CD4-positive, alpha-beta T cell treated with Interleukin-15 for 4 hours (primary cell): ENCODE results near the gene UBE2R2.
A peak's percentile ranks its signal among the peaks of the same experiment; 100 is the strongest.
"Not testable (repeated sequence)": the region's sequence is repeated elsewhere in the genome, so short reads cannot be mapped to it uniquely, and the experiment has no call there.

Source experiments
- DNase-seq: peaks from one replicate; pipeline ENCODE4 v3.0.0-alpha.2; 2020; ENCODE audit warnings: low spot score

Gene UBE2R2

DNA sequence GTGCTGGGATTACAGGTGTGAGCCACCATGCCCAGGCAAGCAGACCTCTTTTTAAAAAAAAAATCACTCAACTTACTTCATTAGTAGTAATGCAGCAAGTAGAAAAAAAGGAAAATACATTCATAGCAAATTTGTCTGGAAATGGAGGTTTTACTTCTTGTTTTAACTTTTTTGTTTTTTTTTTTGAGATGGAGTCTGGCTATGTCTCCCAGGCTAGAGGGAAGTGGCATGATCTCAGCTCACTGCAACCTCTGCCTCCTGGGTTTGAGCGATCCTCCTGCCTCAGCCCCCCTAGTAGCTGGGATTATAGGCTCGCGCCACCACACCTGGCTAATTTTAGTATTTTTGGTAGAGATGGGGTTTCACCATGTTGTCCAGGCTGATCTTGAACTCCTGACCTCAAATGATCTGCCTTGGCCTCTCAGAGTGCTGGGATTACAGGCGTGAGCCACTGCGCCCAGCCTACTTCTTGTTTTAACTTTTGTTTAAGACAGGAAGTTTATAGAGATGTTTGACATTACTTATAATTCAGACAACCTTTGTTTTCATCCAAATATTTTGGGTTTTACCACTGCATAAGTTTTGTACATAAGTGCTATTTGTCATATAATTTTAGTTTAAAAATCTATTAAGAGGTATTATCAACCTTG, 26.5 kb downstream of the UBE2R2 start:
- no peak for DNase-seq

DNA sequence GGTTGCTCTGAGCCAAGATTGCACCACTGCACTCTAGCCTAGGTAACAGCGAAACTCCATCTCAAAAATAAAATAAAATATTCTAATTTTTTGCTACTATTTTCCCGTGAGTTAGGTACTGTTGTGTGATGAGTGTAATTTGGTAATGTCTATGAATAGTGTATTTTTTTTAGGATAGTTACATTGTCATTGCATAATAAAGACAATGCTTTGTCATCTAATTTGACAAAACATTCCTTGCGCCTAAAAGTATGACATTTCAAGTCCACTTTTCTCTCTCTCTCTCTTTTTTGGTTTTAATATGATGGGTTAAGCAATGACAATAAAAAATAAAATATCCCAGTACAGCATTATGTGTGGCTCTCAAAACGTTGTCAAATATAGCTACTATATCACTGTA, 29.3 kb downstream of the UBE2R2 start:
- DNase-seq: no peak

DNA sequence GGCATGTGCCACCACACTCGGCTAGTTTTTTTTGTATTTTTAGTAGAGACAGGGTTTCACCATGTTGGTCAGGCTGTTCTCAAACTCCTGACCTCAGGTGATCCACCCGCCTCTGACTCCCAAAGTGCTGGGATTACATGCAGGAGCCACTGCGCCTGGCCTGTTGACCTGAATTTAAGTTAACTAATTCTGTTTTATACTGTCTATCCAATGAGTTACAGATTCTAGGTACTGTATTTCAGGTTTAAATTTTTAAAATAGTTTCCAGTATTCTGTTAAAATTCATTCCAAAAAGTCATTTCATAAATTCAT, 30.9 kb downstream of the UBE2R2 start:
- not testable (repeated sequence) for DNase-seq

DNA sequence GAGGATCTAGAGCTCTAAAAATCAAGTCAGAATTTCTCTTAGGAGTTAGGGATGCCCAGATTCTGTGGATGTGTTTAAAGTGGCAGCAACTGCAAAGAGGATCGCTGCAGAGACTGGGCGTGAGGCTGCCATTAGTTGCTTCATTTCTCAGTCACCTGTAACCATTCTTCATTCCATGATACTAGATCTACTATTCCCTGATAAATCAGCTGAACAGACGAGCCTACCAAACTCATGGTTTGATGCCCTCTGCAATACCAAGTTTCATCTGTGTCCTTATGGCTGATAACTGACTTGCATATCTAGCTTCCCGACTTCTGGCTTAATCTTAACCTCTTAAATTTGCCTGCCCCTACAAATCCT, 33.3 kb downstream of the UBE2R2 start:
- no peak for DNase-seq

DNA sequence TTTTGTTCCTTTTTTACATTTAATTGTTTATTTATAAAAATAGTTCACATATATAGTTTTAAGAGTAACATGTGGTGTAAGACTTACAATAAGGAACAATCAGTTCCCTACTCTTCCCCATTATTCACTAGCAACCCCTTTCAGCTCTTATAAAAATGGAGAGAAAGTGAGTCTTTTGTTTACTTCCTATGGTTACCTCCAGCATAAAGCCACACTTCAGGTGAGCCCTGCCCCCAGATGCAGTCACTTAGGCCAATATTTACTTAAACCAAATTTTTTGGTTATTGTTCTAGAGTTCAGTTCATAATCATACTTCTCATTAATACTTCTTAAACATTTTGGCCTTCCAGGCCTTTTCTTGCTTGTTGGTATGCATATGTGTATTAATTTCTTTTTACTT, 33.7 kb downstream of the UBE2R2 start:
- no peak for DNase-seq

DNA sequence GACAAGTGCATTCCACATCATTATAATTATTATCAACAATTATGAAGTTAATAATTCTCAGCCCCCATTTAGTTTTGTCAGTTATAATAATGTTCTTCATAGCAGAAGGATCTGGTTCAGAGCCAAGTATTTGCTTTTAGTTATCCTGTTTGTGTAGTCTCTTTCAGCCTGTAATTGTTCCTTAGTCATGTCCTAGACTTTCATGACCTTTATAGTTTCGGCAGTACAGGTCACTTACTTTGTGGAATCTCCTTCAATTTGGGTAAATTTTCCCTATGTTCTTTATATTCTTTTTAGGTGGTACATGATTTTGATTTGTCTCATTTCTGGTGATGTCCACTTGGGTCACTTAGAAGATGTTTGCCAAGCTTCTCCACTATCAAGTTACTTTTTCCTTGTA, 34.3 kb downstream of the UBE2R2 start:
- no peak for DNase-seq

DNA sequence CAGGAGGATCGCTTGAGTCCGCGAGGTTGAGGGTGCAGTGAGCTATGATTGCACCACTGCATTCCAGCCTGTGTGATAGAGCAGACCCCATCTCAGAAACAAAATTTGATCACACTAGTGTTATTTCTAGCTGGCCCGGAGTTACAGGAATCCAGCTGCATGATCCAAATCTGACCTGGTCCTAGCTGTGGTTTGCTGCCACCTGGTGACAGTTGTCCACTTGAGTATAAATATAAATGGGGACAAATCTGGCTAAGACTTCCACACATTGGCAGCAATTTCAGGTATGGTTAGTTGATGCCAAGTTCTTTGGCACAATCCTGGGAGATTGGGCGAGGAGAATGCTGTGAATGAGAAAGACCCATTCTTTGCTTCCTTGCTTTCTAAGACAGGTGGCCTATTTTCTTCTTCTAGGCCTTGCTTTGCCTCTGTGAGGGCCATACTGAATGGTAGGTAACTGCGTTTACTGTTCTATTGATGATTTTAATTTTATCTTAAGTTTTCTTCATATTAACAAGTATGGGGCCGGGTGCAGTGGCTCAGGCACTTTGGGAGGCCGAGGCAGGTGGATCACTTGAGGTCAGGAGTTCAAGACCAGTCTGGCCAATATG, 35.4 kb downstream of the UBE2R2 start:
- DNase-seq: peak; percentile 62

DNA sequence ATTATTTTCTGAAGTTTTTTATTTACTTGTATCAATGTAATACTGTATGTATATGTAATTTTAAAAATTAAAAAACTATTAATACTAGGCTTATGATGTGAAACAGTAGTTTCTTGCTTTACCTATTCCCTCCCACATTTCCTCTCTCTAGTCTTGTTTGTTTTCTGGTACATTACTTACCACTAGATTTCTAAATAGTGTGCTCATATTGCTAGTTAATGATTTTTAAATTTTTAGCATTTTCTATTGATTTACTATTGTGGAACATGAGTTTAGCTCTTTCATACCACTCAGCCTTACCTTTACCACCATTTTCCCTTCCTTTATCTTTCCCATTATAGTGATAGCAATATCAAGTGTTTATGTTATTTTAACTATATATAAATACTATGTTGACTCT, 39.3 kb downstream of the UBE2R2 start:
- no peak for DNase-seq

DNA sequence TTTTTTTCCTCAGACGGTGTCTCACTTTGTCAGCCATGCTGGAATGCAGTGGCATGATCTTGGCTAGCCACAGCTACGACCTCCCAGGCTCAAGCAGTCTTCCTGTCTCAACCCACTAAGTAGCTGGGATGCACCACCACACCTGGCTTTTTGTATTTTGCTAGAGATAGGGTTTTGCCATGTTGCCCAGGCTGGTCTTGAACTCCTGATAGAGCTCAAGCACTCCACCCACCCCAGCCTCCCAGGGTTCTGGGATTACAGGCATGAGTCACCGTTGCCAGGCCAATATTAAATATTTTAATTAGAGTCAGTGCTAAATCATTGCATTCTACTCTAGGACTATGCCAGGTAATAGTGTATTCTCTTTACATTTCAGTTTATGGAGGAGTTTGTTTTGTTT, 41.5 kb downstream of the UBE2R2 start:
- DNase-seq: no peak

DNA sequence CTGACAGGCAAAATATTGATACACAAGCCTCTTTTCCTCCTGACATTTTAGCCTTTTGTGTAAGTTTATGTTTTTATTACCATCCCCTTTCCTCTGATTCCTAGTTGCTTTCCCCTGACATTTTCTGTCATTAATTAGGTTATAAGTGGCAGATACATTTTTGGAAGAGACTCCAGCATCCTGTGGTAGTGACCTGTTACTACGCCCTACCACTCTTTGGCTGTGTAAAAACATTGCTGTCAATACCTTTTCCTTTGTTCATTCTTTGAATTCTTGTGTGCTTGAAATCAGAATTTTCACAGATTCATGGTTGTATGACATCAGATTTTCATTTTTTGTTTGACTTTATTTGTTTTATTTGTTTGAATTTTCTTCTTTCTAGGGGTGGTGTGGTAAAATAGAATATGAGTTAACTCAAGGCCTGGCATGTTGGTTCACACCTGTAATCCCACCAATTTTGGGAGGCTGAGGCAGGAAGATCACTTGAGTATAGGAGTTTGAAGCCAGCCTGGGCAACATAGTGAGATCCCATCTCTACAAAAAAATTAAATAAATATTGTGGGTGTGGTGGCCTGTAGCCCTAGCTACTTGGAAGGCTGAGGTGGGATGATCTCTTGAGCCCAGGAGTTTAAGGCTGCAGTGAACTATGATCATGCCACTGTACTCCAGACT, 43.4 kb downstream of the UBE2R2 start:
- DNase-seq: no peak

DNA sequence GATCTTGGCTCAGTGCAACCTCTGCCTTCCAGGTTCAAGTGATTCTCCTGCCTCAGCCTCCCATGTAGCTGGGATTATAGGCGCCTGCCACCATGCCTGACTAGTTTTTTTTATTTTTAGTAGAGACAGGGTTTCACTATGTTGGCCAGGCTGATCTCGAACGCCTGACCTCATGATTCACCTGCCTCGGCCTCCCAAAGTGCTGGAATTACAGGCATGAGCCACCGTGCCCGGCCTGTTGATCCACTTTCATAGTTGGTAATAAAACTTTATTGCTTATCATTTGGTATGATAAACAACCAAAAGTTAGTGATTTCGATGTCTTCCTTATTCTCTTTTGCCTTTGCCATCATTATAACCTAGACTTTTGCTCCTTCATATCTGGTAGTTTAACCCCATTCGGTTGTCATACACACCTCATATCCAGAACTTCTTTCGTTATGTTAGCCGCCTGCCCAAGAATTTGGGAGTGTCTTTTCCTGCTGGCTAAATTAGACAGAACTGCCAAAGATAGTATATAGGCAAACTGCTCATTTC, 45.0 kb downstream of the UBE2R2 start:
- no peak for DNase-seq

DNA sequence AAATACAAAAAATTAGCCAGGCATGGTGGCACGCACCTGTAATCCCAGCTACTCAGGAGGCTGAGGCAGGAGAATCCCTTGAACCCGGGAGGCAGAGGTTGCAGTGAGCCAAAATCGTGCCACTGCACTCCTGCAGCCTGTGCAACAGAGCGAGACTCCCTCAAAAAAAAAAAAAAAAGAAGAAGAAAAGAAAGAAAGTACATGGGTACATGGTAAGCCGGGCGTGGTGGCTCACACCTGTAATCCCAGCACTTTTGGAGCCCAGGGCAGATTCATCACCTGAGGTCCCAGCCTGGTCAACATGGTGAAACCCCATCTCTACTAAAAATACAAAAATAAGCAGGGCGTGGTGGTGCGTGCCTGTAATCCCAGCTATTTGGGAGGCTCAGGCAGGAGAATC, 46.1 kb downstream of the UBE2R2 start:
- DNase-seq: not testable (repeated sequence)

DNA sequence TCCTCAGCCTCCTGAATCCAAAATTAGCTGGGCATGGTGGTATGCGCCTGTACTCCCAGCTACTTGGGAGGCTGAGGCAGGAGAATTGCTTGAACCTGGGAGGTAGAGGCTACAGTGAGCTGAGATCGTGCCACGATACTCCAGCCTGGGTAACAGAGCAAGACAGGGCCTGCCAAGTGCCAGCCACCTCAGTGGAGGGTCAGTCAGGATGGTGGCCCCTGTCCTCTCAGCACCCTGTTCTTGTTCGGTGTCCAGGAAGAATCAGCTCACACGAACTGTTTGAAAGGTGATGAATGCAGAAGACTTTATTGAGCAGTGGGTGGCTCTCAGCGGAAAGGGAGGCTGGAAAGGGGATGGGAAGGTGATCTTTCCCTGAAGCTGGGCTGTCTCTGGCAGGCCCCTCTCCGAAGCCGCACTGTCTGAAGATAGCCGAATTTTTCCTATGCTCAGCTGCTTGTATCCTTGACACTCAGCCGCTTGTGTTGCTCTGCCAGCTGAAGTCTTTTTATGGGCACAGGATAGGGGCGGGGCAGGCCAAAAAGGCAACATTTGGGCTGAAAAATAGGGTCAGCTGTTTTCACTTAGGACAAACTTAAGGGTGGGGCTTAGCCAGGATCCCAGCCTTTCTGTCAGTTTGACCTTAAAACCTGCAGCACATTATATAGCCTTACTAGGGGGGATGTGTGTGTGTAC, 50.9 kb downstream of the UBE2R2 start:
- no peak for DNase-seq

DNA sequence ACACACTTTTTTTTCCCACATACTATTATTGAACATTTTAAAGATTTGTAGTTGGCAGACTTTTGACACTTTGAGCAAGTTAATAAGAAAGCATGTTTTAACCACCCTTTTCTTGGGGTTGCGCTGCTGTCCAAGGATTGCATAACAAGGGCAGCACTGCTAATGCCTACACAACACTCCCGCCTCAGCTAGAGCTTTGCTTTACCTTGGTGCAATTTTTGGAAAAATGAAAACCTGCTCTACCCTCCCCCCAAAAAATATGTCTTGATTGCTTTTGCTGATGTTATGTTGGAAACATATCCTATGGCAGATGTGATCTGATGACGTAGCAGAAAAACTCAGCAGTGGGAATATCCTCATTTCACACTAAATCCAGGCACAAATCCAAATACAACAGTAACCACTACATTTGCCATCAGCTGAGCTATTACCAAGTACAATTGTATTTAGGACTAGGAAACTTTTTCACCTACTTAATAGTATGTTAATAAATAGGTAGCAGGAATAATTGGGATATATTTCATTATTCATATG, 51.5 kb downstream of the UBE2R2 start:
- no peak for DNase-seq

DNA sequence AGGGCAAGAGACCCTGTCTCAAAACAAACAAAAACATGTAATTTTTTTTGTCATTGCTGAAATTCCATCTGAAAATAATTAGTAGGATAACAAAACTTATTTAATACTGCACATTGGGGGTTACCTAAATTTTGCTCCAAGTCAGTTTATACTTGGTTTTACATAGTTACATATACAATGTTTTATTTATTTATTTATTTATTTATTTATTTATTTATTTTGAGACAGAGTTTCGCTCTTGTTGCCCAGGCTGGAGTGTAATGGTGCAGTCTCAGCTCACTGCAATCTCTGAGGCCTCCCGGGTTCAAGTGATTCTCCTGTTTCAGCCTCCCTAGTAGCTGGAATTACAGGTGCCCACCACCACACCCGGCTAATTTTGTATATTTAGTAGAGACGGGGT, 52.3 kb downstream of the UBE2R2 start:
- DNase-seq: not testable (repeated sequence)

DNA sequence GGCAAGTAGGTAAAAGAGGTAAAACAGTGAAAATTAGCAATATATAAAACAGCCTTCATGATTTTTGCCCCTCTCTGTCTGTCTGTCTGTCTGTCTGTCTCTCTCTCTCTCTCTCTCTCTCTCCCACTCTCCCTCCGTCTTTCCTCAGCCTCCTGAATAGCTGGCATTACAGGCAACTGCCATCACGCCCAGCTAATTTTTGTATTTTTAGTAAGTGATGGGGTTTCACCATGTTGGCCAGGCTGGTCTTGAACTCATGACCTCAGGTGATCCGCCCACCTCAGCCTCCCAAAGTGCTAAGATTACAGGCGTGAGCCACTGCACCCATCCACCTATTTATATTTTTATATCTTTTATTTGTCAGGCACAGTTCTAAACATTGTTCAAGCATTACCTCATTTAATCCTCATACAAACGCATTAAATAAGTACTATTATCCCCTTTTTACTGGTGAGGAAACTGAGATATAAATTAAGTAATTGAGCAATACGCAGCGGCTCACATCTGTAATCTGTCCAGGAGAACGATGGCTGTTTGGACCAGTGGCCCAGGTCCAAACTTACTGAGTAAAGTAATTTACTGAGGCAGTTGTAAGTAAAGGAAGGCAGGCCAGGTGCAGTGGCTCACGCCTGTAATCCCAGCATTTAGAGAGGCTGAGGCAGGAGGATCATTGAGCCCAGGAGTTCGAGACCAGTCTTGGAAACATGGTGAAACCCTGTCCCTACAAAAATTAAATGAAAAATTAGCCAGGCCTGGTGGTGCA, 60.9 kb downstream of the UBE2R2 start:
- no peak for DNase-seq

DNA sequence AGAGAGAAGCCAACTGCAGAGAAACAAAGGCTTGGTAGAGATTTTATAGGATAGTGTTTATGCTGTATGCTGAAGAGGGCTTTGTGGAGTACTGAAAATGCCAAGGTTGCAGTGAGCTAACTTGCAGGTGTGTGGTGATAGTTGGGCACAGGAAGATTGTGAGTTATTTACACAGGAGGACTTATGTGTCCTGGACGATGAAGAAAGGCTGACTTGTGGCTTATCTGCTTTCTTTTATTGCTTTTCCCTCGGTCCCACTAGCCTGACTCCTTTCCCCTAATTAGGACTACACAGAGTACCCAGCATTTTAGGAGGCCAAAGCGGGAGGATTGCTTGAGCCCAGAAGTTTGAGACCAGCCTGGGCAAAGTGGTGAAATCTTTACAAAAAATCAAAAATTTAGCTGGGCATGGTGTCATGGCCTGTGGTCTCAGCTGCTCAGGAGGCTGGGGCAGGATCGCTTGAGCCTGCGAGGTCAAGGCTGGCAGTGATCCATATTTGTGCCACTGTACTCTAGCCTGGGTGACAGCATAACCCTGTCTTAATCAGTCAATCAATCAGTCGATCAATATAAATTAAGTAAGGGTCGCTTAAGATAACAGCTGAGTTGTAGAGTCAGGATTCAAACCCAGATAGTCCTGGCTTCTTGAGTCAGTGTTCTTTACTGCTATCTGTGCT, 61.9 kb downstream of the UBE2R2 start:
- DNase-seq: no peak

DNA sequence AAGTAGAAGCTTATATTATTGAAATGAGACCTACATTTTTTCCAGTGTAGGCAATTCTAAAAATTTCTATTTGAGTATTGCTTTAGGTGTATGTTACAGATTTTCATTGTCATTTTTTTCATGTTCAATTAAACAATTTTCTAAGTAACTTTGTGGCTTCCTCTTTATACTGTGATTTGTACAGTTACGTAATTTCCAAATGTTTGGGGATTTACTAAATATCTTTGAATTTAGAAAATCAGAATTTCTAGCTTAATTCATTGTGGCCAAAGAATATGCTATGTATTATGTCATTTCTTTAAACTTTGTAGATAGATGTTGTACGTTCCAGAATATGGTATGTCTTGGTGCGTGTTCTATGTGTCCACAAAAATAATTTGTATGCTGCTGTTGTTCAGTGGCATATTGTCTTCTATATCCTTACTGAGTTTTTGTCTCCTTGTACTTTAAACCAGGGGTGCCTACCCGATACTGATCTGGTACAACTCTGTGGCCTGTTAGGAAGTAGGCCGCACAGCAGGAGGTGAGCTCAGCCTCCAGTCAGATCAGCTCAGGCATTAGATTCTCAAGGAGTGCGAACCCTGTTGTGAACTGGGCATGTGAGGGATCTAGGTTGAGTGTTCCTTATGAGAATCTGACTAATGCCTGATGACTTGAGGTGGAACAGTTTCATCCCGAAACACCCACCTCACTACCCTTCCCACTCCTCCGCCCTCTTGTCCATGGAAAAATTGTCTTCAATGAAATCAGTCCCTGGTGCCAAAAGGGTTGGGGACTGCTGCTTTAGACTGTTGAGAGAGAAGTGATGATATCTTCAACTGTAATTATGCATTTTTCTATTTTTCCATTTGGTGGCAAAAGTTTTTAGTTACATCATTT, 63.5 kb downstream of the UBE2R2 start:
- no peak for DNase-seq

DNA sequence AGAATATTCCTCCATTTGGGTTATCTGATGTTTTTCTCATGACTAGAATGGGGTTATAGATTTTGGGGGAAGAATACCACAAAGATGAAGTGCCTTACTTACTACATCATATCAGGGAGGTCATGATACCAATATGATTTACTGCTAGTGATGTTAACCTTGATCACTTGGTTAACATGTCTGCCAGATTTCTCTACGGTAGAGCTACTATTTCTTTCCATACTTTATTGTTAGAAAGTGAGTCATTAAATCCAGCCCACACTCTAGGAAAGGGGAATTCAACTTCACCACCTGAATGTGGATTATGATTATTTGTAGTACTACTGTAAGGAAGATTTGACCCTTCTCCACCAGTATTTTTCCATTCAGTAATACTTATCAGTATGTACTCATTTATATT, 64.7 kb downstream of the UBE2R2 start:
- DNase-seq: no peak
